NCI-H1694 (cell line): ENCODE measurements around the gene KIAA1614.
"Not testable (repeated sequence)": the region's sequence is repeated elsewhere in the genome, so short reads cannot be mapped to it uniquely, and the experiment has no call there.

ENCODE experiments used
- DNase-seq: peaks from one replicate; lab custom pipeline; 2025; lab: John Stamatoyannopoulos, UW

Gene KIAA1614

GRCh38 chr1:180961622-180962021, 48.9 kb downstream of the KIAA1614 start:
- no peak for DNase-seq

DNA sequence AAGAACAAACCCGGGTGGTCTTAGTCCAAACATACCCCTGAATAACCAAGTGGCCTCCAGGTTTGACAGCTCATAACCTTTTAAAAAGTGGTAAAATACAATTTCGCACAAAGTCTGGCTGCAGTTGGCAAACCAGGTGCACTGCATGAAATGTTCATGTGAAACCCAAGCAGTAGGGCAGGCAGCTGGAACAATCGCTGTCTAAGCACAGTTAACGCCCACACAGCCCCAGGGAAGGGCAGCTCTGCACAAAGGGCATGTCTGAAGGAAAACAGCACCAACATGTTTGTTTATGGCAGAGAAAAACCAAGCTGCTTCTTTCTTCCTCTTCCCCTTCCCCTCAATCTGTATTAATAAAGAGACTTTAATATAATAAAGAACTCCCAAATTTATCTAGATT, 49.5 kb downstream of the KIAA1614 start:
- peak; percentile 19 for DNase-seq

- no peak for DNase-seq
Measured at GRCh38 chr1:180964056-180964455, 51.4 kb downstream of the KIAA1614 start.

- DNase-seq: peak; percentile 29
Measured at GRCh38 chr1:180964595-180964994, 51.9 kb downstream of the KIAA1614 start.

GRCh38 chr1:180966312-180966711, 53.6 kb downstream of the KIAA1614 start:
- DNase-seq: no peak

- no peak for DNase-seq
Measured at GRCh38 chr1:180966744-180967536, 54.2 kb downstream of the KIAA1614 start.

- no peak for DNase-seq
Measured at GRCh38 chr1:180967558-180967957, 54.9 kb downstream of the KIAA1614 start.

DNA sequence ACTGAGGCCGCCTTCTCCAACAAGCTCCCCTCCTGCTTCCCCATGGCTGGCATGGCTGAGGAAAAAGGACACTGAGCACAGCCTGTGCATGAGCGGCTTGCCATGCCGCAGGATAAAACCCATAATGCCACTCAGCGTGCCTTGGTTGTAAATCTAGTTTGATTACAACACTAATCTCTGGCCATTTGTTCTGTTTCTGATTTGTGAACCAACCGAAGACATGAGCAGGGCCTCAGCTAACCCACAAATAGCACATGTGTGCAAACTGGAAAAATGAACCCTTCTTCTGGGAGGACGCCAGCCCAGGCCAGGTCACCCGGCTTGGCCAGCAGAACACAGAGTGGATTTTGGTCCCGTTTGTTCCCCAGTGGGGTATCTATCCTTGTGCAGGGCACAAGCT, 56.1 kb downstream of the KIAA1614 start:
- DNase-seq: not testable (repeated sequence)

DNA sequence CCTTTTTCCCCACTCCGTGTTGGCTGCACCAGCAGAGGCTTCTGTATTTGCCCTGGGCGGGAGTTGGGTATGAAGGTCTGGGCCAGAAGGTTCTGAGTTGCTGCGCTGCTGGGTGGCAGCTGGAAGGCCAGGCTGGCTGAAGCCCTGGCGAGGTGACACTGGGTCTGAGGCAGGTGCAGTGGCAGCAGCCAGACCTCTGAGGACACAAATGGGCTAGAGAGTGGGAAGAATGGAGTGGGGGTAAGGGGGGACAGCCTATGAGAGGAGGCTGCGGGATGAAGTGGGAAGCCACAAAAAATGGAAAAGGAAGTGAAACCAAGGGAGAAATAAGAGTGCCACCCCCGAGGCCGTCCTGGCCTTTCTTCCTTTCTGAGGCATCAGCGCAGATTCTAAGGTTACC, 56.7 kb downstream of the KIAA1614 start:
- DNase-seq: no peak

DNA sequence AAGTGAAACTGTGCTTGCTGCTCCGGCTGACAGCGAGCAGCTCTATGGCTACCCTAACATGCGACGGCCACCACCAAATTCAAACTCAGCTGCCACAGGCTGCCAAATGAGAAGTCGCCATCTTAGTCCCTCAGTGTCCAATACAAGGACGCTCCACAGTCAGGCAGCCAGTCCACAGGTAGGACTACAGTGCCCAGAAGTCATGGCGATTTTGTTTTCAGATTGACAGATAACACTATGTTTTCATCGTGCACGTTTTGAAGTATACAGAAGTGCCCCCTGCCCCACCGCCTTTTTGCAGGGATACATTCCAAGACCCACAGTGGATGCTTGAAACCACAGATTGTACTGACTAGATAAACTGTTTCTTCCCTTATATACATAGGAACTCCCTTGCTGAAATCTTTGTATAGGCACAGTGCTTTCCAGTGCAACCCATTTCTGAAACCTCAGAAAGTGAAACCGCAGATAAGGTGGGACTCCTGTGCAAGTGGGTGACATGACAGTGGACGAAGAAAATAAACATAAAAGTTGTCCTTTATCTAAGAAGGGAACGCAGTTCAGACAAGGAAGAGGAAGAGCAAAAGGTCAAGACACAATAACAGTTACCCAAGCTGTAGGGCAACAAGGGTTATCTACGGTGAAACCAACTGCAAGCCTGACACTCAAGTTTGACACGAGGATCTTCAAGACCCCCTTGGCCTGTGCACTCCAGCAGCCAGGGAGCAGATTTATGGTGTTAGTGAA, 57.8 kb downstream of the KIAA1614 start:
- no peak for DNase-seq

DNA sequence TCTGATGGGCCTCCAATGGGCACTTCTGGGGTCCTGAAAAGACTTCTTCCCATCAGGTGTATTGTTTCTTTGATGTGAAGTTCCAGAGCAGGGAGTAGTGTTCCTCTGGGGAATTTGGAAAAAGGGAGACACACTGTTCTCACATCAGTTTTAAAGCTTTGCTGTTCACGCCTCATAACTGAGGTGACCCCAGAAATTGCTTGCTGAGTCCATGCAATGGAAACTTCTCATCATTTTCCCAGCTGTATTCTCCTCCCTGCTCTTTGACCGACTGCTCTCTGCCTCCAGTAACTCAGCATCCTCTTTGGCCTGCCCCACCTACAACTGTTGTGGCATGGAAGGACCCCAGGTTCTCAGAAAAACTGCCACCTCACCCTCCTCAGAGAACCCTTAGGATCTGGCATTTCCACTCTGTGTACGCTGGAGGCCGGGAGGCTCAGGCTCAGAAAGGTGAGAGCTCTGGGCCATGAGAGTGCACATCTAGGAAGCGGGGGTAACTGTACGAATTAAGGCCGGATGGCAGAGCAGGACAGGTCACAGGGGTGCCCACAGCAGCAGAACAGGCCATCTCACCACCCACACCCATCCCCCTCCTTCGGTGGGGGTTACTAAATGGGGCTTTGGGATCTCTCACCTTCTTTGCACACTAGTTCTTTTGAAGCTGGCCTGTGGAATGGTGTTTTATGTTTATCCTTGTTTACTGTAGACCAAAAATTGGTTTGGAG, 58.7 kb downstream of the KIAA1614 start:
- no peak for DNase-seq

DNA sequence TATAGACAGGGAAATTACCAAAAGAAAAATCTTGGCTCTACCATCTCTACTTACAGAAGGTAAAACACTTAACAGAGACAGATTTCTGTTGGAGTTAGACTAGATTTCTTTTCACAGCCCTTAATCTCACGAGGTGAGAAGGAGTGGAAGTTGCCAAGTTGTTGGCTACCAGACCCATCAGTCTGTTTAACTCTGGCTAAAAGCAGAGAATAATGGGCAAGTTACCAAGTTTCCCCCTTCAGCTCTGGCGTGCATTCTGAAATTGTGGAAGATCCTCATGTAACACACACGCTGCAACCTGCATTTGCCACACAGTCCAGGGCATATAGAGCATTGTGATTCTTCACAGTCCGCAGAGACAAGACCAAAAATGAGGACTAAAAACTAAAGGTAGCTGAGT, 60.7 kb downstream of the KIAA1614 start:
- DNase-seq: peak; percentile 50

GRCh38 chr1:180974236-180974635, 61.5 kb downstream of the KIAA1614 start:
- no peak for DNase-seq

GRCh38 chr1:180975551-180975950, 62.9 kb downstream of the KIAA1614 start:
- DNase-seq: no peak

DNA sequence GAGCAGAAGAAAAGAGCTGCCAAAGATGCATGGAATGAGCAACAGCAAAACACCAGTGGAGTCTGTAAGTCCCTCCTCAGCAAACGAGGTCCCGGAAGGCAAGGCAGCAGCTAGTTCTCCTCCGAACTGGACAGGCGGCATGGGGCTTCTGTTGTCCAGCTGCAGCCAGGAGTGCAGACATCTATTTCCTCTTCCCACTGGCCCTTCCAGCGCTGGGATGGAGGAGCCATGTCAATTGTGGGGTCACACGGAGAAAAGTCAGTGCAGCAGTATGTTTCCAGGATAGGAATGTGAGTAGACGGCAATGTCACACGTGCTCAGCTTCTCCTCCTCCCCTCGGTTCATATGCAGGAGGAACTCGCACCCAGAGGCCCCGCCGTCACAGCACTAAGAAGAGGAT, 63.5 kb downstream of the KIAA1614 start:
- no peak for DNase-seq

GRCh38 chr1:180976732-180977357, 64.1 kb downstream of the KIAA1614 start:
- no peak for DNase-seq

GRCh38 chr1:180981596-180982387, 69.1 kb downstream of the KIAA1614 start:
- no peak for DNase-seq

- DNase-seq: no peak
Measured at GRCh38 chr1:180982422-180982821, 69.7 kb downstream of the KIAA1614 start.

GRCh38 chr1:180988253-180988752, 75.6 kb downstream of the KIAA1614 start:
- DNase-seq: peak; percentile 72

- no peak for DNase-seq
Measured at GRCh38 chr1:180994262-180994661, 81.6 kb downstream of the KIAA1614 start.

DNA sequence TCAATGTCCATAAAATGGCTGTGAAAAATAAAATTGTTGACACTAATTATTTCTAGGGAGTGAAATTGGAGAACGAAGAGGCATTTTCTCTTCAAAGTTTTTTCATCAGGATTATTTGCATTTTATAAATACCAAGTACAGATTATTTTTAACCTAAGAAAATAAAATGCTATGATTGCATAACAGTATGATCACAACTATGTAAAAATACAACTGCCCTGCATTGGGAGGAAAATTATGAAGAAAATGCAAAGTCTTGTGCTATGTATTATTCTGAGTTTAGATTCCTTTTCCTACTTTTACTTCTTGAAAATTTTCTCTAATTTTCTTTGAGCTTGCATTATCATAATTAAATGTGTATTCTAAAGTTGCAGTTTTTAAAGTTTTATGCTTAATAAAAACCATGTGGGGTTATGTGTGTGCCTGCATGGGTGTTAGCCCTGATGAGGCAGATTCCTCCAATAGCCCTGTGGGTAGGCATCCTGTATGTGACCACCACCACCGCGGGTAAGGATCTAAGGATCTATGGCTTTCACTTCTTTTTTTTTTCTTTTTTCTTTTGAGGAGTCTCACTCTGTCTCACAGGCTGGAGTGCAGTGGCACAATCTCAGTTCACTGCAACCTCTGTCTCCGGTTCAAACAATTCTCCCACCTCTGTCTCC, 85.3 kb downstream of the KIAA1614 start:
- no peak for DNase-seq
